GM19240 (cell line): Measurements from ENCODE around the gene TIMP3.
"Not testable (repeated sequence)": the region's sequence is repeated elsewhere in the genome, so short reads cannot be mapped to it uniquely, and the experiment has no call there.

Experiments
- DNase-seq: peaks from one replicate; pipeline ENCODE4 v3.0.0; 2011; ENCODE audit warnings: low spot score; ENCODE audit not compliant: insufficient read length

The TIMP3 gene

GRCh38 chr22:32852395-32853251, 51.1 kb downstream of the TIMP3 start:
- DNase-seq = no peak

GRCh38 chr22:32853662-32854061, 52.2 kb downstream of the TIMP3 start:
- DNase-seq = no peak

- DNase-seq = no peak
Observed at GRCh38 chr22:32854351-32854804, 52.9 kb downstream of the TIMP3 start.

- no peak for DNase-seq
Observed at GRCh38 chr22:32855045-32855756, 53.7 kb downstream of the TIMP3 start.

GRCh38 chr22:32858121-32858703, 56.7 kb downstream of the TIMP3 start:
- DNase-seq = no peak

GRCh38 chr22:32858957-32859356, 57.5 kb downstream of the TIMP3 start:
- DNase-seq = no peak

- no peak for DNase-seq
Observed at GRCh38 chr22:32859743-32860142, 58.2 kb downstream of the TIMP3 start.

- no peak for DNase-seq
Observed at GRCh38 chr22:32861330-32861729, 59.8 kb downstream of the TIMP3 start.

GRCh38 chr22:32862083-32862482, 60.6 kb downstream of the TIMP3 start:
- DNase-seq = no peak

- no peak for DNase-seq
Observed at GRCh38 chr22:32862936-32863661, 61.6 kb downstream of the TIMP3 start.

GRCh38 chr22:32864041-32864440, 62.5 kb downstream of the TIMP3 start:
- no peak for DNase-seq

GRCh38 chr22:32864596-32864995, 63.1 kb downstream of the TIMP3 start:
- DNase-seq = no peak

GRCh38 chr22:32866953-32867352, 65.4 kb downstream of the TIMP3 start:
- no peak for DNase-seq

GRCh38 chr22:32868946-32869345, 67.4 kb downstream of the TIMP3 start:
- no peak for DNase-seq

GRCh38 chr22:32870474-32870873, 69.0 kb downstream of the TIMP3 start:
- DNase-seq = no peak

GRCh38 chr22:32873604-32874003, 72.1 kb downstream of the TIMP3 start:
- not testable (repeated sequence) for DNase-seq

GRCh38 chr22:32874385-32874784, 72.9 kb downstream of the TIMP3 start:
- DNase-seq = no peak

- DNase-seq = no peak
Observed at GRCh38 chr22:32874976-32875375, 73.5 kb downstream of the TIMP3 start.

- no peak for DNase-seq
Observed at GRCh38 chr22:32876516-32876915, 75.0 kb downstream of the TIMP3 start.

- no peak for DNase-seq
Observed at GRCh38 chr22:32877196-32877595, 75.7 kb downstream of the TIMP3 start.

- DNase-seq = no peak
Observed at GRCh38 chr22:32879550-32879949, 78.0 kb downstream of the TIMP3 start.

- DNase-seq = no peak
Observed at GRCh38 chr22:32880061-32880460, 78.6 kb downstream of the TIMP3 start.
